NCI-H82 (cell line): ENCODE measurements around the gene CFL2.
A peak's percentile ranks its signal among the peaks of the same experiment; 100 is the strongest.
"Not testable (repeated sequence)": the region's sequence is repeated elsewhere in the genome, so short reads cannot be mapped to it uniquely, and the experiment has no call there.

Experiments
- DNase-seq: peaks from one replicate; lab custom pipeline; 2025; lab: John Stamatoyannopoulos, UW

CFL2 gene

DNA sequence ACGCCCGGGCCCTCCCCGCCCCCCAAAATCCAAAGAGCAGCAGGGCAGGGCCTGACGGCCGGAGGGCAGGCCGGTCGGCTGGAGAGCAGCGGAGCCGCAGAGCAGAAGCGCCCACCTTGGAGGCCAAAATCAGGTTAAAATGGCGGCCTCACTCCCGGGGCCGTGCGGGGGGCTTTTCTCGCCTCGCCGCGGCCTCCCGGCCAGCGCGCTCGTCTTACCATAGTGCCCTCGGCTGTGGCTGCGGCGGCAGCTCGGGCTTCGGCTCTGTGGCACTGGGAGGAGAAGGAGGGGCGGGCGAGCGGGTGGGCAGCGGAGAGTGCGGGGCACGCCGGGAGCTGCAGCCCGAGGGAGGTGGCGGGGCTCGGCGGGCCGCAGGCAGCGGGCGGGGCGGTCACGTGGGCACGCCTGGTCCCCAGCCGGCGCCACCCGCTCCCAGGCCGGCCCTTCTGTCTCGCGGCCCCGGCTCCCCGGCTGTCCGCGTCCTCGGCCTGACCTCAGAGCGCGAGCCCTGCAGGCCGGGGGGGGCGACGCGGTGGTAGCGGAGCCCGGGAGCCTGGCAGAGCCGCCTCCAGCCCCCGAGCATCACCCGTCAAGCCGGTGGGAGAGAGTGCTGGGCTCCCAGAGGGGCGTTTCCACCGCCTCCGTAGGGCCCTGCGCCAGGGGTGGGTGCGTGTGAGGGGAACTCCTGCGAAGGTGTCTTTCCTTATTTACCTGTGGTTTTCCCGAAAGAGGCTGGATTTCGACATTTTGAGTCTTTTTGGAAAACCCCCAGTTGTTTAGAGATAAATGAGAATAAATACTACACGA is at the start of gene CFL2:
CFL2 (minus strand) TSS at position 274 of the 807 bp plus-strand sequence; CDS start at position 221, 53 bp downstream.
- peak; percentile 90 for DNase-seq

DNA sequence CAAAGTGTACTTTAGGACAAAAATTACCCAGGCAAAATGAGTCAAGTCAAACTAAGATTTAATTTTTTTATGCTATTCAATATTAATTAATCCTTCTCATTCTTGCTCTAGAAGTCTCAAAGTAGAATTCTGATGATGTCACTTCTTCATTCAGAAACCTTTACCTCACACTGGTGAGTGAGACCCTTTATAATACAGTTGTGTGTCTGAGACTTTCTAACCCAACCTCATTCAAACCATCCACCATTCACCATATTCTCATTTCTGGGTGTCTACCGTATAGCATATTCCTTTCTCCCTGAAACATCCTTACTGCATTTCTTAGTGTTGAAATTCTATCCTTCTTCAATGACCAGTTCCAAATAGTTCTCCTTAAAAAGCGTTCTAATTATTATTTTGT is 40.8 kb upstream of the CFL2 start:
- no peak for DNase-seq

DNA sequence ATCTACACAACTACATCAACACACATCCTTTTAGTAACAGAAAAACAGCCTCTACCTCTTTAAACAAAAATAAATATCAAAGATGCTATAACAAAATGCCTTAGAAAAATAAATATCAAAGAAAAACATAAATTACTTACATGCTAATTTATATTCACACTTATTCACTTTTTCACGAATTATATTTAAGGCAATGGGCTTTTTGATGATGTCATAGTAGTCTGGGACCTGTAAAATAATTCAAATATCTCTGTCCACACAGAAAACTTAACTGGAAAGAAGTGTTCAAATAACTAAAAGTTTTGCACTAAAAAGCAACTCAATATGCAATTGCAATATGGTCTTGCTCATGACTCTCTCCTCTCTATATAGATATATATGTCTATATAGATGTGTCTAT is 40.3 kb upstream of the CFL2 start:
- no peak for DNase-seq

DNA sequence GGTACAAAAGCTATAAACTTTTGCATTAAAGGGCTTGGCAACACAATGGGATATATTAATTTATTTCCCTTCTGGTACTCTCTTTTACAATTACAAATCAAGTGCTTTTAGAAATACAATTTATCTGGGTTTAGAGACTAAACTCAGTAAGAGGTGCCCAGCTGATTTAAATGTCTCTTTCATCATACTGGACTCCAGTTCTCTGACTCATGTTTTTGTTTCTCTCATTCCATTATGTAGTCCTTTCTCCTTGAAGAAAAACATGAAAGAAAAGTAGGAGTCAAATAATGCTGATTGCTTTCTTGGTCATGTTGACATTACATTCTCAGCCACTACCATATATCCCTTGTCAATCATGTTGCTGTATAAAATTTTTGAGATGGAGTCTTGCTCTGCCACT is 36.3 kb upstream of the CFL2 start:
- DNase-seq = no peak

DNA sequence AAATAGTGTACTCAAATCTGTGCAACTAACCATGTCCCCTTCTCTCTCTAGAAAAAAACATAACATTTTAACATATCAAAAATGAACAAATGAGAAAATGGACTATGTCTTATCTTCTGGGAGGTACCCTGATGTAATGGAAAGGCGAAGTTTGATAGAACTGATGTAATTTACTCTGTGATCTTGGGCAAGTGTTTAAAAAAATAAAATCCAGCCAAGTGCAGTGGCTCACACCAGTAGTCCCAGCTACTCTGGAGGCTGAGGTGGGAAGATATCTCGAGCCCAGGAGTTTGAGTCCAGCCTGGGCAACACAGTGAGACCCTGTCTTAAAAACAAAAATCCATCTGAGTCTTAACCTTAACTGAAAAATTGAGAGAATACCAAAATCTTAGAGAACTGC is 35.8 kb upstream of the CFL2 start:
- no peak for DNase-seq

DNA sequence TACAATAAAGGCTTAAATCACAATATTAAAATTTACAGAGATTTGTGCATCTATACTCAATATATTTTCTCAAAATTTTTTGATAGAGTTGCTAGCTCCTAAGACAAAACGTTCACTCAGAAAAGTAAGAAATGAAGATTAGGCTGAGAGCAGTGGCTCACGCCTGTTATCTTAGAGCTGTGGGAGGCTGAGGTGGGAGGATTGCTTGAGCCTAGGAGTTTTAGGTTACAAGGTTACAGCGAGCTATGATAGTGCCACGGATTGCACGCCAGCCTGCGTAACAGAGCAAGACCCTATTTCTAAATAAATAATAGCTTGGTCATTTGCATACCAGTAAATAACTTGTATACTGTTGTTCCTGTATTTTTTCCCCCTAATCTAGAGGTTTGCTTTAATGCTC is 35.0 kb upstream of the CFL2 start:
- DNase-seq = no peak

DNA sequence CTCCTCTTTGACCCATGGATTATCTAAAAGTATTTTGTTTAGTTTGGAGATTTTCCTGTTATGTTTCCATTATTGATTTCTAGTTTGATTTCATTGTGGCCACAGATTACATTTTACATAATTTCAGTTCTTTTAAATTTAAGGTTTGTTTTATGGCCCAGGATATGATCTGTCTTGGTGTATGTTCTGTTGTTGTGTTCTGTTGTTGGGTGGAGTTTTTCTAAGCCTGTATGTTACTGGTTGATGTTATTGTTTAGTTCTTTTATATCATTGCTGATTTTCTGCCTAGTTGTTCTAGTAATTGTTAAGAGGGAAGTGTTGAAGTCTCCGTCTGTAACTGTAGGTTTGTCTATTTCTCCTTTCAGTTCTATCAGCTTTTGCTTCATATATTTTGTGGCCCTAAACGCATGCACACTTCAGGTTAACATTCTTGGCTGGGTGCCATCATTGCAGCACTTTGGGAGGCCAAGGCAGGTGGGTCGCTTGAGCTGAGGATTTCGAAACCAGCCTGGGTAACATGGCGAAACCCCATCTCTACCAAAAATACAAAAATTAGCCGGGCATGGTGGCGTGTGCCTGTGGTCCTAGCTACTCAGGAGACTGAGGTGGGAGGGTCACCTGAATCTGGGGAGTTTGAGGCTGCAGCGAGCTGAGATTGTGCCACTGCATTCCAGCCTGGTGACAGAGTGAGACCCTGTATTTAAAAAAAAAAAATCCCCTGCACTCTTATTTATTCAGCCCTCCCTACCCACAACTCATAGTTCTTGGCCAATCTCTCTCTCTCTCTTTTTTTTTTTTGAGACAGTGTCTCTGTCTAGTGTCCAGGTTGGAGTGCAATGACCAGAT is 28.1 kb upstream of the CFL2 start:
- no peak for DNase-seq

DNA sequence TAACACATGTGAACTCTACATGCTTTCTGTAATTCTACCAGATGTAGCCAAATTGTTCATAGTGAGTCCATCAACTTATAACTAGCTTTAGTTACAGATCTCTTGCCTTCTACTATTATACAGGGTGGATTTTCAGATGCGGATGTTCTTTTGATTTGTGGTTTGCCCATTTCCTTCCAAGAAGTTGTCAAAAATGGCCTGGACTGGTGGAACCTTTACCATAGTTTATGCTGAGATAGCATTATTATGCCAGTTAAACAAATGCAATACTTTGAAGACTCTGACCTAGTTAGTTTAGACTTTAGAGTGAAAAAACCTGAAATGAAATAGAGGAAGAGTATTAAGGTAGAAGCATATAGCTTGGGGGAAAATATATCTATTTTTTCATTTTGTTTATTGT is 27.4 kb upstream of the CFL2 start:
- no peak for DNase-seq

DNA sequence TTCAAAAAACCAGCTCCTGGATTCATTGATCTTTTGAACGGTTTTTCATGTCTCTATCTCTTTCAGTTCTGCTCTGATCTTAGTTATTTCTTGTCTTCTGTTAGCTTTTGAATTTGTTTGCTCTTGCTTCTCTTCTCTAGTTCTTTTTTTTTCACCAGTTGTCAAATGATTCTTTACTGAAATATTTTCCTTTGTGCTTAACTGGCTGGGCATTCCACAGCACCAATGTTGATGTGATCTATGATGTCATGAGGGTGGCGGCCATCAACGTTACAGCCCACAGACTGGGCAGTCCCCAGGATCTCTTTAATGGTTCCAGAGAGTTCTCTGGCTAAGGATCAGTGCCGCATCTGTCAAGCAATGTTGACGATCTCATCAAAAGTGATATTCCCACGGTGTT is 25.7 kb upstream of the CFL2 start:
- DNase-seq = not testable (repeated sequence)

DNA sequence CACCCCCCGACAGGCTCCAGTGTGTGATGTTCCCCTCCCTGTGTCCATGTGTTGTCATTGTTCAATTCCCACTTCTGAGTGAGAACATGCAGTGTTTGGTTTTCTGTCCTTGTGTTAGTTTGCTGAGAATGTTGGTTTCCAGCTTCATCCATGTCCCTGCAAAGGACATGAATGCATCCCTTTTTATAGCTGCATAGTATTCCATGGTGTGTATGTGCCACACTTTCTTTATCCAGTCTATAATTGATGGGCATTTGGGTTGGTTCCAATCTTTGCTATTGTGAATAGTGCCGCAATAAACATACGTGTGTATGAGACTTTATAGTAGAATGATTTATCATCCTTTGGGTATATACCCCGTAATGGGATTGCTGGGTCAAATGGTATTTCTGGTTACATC is 22.7 kb upstream of the CFL2 start:
- DNase-seq = not testable (repeated sequence)

DNA sequence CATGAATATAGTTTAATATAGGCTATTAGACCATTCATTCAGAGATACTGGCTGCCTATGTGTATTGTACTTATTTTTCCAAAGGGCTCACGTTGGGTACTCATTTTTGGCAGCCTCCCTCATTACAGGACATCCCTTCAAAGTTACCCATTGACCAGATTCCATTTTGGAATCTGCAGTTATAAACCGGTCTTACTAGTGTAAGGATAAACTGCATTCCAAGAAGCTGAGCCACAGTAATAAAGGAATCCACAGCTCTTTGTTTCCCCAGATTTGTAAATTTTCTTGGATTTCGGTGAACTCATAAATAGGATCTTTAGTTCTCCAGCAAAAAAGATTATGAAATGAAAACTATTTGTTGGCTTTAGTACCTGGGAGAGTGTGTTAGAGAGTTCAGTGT is 18.9 kb upstream of the CFL2 start:
- no peak for DNase-seq

DNA sequence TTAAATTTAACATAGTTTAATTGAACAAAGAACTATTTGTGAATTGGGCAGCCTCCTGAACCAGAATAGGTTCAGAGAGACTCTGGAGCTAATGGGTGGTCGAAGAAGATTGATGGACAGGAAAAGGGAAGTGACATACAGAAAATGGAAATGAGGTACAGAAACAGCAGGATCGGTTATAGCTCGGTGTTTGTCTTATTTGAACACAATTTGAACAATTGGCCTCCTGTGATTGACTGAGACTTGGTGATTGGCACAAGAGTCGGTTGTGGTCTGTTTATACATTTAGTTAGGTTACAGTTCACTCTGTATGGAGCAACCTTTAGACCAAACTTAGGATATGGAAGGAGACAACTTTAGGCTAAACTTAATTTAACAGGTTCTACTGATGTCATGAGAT is 18.4 kb upstream of the CFL2 start:
- DNase-seq = no peak

DNA sequence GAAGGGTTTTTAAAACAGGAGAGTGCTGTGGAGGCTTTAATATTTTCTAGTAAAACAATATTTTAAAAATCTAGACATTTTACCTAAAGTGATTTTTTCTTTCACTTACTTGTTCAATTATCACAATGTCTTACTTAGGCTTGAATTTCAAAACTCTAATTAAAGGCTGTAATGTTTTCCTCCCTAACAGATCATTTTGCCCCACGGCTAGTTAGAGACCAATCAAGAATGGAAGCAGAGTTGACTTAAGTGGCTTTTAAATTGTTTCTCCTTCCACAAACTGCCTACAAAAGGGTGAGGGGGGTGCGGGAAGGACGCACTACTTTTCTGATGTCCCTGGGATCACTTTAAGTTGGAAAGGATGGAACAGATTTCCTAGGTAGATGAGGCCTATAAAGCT is 9.5 kb upstream of the CFL2 start:
- DNase-seq = no peak

DNA sequence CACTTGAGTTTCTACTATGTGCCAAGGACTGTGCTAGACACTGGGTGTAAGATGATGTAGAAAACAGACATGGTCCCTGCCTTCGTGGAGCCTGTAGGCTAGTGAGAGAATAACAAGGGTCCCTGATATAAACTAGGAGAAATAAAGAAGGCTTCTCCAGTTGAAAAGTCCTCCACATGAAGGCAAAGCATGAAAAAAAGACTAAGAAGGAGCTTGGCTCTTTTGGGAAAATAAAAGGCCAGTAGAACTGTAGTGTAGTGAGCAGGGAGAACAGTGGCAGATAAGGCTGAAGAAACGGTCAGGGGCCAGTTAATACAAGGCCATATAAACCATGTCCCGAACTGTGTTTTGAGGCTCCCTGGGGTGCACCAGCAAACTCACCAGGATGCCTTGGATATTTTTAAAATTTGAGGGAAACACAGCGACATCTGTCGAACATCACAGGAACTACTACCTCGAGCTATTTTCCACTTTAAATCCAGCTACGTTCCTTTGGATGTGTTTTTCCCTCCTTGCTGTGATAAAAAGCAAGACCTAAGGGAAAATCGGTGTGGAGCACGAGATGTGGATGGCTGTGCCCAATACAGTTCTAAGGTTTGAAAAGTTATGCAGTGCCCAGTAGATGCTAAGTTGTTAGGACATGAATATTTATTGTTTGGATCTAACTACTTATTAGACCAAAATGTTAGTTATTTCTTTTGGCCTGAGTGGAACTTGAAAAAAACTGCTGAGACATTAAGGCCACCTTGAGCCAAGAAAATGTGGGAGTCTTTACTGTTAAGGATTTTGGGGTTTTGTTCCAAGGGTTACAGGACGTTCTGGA is 8.5 kb upstream of the CFL2 start:
- DNase-seq = peak; percentile 55

DNA sequence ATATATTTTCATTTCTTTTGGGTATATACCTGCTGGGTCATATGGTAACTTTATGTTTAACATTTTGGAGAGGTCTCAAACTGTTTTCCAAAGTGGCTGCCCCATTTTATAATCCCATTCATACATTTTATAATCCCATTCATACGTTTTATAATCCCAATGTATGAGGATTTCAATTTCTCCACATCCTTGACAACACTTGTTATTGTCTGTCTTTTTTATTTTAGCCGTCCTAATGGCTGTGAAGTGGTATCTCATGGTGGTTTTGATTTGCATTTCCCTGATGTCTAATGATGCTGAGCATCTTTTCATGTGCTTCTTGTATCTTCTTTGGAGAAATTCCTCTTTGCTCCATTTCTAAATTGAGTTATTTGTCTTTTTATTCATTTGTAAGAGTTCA is 6.7 kb upstream of the CFL2 start:
- no peak for DNase-seq

DNA sequence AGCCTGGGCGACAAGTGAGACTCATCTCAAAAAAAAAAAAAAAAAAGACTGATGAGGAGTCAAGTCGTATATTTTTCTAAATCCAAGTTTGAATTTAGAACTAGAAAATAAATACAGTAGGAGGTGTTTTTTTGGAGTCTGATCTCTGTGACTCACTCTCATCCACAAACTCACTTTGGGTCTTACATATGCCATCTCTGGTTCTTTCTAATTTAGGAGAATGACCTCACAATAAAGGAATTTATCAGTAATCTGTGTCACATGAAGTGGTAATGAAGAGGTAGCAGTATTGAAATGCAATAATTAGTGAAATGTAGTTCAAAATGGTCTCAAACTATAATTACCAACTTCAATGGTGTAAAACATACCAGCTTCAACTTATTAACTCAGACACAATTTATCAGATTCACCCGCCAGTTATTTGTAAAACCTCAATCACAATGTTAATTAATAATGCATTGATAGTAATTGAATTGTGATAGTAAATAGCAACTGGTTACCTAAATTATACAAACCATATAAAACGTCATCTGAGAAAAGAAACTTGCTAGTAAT is 4.4 kb upstream of the CFL2 start:
- no peak for DNase-seq

DNA sequence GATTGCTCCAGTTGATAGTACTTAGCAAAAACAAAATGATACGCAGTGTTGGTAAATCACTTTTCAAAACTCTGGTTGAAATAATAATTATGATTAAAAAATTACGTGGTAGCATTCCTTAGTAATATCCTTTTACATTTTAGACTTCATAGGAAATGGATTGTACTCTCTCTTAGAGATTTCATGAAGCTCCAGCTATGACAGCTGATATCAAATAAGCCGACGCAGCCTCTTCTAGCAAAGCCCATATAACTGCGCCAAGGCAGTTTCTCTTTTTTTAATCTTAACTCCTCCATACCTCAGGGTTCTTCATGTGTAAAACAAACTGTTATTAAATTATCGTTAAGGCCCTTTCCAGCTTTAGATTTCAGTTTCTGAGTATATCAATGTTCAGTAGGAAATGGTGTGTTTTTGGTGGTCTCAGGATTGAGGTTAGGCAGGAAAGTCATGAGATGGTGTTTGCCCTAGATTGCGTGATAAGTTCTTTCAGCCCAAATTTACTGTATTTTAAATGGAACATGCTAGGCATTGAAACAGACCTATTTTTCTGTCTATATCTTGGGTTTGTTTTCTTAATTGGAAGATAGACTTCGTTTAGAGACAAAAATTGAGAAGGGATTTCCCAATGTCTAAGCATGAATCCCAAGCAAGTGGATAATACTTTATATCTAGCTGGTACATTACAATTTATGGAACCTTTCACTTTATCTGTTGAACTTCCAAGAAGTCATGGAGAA is 902 bp upstream of the CFL2 start:
- DNase-seq = peak; percentile 18

DNA sequence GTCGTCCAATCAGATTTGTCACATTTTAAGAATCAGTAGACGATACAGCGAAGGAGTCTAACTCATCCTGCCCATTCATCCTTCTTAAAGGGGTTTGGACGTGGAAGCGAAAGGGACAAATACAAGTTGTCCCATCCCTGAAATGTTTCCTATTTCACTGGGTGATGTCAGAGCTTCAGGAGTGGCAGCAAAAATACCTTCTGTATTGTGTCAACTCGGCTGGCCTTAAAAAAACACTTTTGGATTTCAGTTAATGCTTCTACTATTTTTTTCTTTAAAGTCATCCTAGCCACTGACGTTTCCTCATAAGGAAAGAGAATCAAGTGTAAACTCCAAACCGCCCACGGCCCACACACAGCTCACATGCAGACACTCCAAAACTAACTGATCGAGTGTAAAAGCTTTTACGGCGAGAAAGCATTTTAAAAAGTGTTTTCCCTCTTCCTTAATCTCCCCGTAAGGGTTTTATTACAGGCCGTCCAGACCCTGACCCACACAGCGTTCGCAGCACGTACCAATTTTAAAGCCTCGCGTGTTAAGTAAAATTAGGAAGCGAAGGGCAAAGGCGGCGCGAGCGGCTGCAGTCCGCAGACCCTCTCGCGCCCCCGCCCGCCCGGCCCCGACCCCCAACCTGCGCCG is 593 bp downstream of the CFL2 start:
- DNase-seq = peak; percentile 37

DNA sequence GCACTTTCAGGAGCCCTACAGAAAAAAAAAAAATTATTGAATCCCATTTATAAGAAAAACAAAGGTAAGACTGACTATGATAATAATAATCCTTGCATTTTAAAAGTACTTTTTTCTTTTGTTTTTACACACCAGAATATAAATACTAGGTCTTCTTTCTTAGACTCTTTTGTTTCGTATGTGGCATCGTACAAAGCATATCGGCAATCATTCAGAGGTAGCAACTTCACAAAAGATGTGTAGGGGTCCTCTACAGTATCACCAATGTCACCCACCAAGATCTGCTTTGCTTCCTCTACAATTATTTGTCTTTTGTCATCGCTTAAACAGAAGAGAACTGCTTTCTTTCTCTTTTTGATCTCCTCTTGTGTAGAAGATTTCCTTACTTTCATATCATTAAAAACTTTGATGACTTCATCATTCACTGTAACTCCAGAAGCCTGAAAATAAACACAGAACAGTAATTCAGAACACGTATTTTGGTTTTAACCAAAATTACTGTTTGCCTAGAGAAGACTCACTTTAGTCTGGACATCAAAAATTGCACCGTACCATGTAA is 1.2 kb downstream of the CFL2 start:
- DNase-seq = no peak
